ENCODE results near the gene CLEC5A.

- TF ChIP-seq CTCF (IDR thresholded peaks at IDR 0.05; ENCODE audit: insufficient read depth, low read depth, low read length) (peak; percentile 82), EZH2 (IDR thresholded peaks at IDR 0.05; ENCODE audit: insufficient read depth, low read length) (no peak)
Measured at GRCh38 chr7:141975806-141976523, 29.2 kb upstream of the CLEC5A start.

Data from astrocyte (in vitro differentiated cells and primary cell).